Right hindlimb (tissue), 1 donor: ENCODE measurements around the gene CFAP77.
"Not testable (repeated sequence)": the region's sequence is repeated elsewhere in the genome, so short reads cannot be mapped to it uniquely, and the experiment has no call there.

Experiments
- DNase-seq: peaks from one replicate; pipeline ENCODE4 v3.0.0-alpha.2; 2018

CFAP77 gene

GRCh38 chr9:132552041-132552440 lies 142.0 kb downstream of the CFAP77 start:
- no peak for DNase-seq

GRCh38 chr9:132554755-132555154 lies 144.7 kb downstream of the CFAP77 start:
- DNase-seq: no peak

- DNase-seq: no peak
These were observed 145.5 kb downstream of the CFAP77 start for GRCh38 chr9:132555528-132555927.

DNA sequence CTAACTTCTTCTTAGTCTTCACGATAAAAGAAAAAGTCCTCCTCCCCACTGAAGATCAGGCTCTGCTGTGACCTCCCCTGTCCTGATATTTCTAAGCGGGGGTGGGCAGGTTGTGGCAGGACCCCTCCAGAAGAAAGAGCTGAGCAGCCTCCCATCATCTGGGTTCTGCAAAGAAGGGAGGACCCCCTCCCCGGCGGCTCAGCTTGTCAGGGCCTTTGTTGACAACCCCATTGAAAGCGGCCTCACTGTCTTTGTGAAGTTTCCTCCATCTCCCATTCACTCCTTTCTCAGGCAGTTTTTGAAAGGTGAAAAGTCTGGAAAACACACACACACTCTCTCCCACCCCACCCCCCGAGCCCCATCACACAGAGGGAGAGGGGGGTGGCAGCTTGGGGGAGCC lies 146.2 kb downstream of the CFAP77 start:
- no peak for DNase-seq

DNA sequence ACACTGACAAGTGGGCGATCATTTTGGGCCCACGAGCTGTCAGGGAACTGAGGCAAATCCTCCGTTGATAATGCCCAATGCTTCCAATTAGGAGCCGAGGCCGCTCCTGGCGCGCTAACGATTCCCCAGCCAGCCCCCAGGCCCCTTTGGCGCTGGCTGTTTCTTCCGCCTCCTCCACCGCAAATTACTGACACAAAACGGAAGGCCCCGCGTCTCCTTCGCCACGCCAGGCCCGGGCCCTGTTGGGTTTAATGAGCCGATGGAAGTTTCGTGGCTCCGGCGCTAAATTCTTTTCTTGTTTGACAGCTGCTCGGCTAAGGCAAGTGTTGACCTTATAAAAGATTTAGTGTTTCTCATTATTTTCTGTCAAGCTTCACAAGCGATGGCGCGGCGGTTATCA lies 146.7 kb downstream of the CFAP77 start:
- no peak for DNase-seq

DNA sequence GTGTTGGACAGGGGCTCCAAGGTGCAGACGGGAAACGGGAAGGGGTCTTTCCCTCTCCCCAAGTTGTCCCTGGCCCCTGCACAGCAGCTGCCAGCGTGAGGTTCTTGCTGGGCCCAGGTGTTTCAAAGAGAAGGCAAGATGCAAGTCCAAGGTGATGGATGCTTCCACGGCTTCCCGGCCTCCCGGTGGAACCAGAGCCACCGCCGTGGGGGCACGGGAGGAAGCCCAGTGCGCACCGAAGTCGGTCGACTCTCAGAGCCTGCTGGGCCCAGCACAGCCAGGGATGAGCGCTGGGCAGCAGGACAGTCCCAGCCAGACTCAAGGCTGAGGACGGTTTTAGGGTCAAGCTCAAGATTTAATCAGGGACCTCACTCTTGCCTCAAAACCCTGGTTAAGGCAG lies 147.1 kb downstream of the CFAP77 start:
- DNase-seq: no peak

GRCh38 chr9:132559711-132560110 lies 149.7 kb downstream of the CFAP77 start:
- DNase-seq: no peak

GRCh38 chr9:132560616-132561202 lies 150.7 kb downstream of the CFAP77 start:
- no peak for DNase-seq

GRCh38 chr9:132562306-132562573 lies 152.2 kb downstream of the CFAP77 start:
- DNase-seq: no peak

DNA sequence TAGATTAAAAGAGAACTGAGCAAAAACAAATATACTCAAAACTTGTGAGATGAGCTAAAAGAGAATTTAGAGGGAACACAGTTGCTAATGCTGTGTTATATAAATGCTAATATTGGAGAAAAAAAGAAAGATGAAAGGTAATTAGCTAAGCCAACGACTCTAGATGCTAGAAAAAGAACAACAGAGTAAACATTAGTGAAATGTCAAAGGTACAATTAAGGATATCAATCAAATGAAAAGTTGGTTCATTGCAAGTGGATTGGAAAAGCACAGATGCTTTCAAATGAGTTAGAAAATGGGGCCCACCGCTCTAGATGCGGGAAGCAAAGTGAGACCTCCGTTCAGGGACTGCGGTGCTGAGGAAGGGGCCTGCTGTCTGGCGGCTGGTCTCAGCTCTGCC lies 154.5 kb downstream of the CFAP77 start:
- no peak for DNase-seq

- DNase-seq: not testable (repeated sequence)
These were observed 158.8 kb downstream of the CFAP77 start for GRCh38 chr9:132568787-132569186.

DNA sequence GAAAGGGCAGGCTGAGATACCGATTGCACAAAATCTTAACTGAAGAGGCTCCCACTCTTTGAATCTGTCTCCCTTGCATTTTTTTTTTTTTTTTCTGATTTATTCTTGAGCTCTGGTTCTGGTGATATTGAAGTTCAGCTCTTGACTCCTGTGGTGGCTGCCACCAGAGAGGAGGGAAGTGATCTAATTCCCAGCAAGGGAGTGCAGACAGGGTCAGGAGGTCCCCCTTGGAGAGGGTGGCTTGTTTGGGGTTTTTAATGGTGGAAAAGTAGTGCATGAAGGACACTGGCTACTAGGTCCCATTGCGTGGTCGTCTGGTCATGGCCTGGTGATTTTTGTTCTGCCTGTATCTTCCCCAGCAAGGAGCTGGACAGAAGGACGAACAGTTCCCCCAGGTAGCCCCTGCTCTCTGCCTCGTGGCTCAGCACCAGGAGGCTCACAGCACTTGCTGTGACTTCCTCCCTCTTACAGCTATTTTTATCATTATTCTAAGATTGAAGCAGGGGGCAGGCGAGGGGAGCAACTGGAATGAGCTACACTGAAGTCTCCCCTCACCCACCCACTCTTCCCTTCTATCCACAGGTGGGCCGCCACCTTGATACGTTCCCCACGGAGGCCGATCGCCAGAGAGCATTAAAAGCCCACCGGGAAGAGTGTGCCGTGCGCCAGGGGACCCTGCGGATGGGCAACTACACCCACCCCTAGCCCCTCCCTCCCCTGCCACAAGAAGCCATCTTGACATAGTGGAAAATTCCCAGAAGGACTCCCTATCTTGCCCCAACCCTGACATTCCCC lies 162.0 kb downstream of the CFAP77 start:
- no peak for DNase-seq

GRCh38 chr9:132572921-132573320 lies 162.9 kb downstream of the CFAP77 start:
- no peak for DNase-seq

- DNase-seq: peak; percentile 78
These were observed 165.1 kb downstream of the CFAP77 start for GRCh38 chr9:132575005-132575609.

DNA sequence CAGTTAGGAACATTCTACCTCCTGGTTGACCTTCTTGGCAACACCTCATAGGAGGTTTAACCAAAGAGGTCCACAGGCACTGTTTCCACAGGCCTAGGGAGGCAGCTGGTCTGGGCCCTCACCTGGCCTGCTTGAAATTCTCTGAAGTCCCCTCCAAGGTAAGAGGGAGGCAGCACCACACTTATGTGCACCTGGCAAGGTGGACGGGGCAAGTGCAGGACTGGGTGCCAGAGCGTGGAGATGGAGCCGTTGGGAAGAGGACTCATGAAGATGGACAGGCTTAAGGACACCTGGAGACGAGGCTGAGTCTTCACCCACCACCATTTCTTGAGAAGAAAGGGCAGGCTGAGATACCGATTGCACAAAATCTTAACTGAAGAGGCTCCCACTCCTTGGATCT lies 165.8 kb downstream of the CFAP77 start:
- DNase-seq: no peak

DNA sequence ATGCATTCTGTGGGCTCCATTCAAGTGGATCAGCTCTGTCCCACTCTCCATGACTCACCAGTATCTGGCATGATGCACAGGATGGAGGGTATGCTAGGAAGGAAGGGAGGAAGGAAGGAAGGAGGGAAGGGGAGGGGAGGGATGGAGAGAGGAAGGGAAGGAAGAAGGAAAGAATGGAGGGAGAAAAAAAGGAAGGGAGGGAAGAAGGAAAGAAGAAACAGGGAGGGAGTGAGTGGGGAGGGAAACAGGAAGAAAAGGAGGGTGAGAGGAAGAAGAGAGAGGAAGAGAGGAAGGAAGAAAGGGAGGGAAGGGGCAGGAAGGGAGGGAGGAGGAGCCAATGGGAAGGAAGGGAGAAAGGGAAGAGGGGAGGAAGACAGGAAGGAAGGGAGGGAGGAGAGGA lies 167.1 kb downstream of the CFAP77 start:
- DNase-seq: no peak

DNA sequence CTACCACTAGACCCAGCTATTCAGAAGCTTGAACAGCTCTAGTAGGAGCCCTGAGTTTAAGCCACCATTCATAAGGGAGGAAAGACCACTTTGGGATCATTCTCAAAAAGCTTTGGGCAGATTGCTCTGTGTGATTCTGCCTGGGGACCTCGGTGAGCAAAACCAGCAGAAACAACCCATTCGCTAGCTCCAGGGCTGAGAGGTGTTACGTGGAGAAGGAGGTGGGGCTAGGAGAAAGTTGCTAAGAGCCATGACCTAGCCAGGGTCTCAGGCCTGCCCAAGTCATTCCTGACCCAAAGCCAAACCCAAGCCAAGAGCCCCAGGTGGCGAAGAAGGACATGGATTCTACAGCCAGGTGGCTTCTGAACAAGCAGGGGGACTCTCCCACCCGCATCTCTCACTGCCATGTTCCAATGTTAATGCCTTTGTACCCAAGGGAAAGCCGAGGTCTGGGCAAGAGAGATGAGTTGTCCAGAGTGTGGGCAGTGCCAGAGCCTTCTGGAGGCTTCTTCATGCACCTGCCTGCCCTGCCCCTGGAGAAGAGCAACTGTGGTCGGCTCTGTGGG lies 168.4 kb downstream of the CFAP77 start:
- no peak for DNase-seq

GRCh38 chr9:132579427-132579798 lies 169.4 kb downstream of the CFAP77 start:
- DNase-seq: no peak

GRCh38 chr9:132582276-132582785 lies 172.3 kb downstream of the CFAP77 start, which contains the start of gene BARHL1:
BARHL1 (plus strand) TSS chr9:132582606; CDS start chr9:132582798, 192 bp downstream.
- DNase-seq: no peak

DNA sequence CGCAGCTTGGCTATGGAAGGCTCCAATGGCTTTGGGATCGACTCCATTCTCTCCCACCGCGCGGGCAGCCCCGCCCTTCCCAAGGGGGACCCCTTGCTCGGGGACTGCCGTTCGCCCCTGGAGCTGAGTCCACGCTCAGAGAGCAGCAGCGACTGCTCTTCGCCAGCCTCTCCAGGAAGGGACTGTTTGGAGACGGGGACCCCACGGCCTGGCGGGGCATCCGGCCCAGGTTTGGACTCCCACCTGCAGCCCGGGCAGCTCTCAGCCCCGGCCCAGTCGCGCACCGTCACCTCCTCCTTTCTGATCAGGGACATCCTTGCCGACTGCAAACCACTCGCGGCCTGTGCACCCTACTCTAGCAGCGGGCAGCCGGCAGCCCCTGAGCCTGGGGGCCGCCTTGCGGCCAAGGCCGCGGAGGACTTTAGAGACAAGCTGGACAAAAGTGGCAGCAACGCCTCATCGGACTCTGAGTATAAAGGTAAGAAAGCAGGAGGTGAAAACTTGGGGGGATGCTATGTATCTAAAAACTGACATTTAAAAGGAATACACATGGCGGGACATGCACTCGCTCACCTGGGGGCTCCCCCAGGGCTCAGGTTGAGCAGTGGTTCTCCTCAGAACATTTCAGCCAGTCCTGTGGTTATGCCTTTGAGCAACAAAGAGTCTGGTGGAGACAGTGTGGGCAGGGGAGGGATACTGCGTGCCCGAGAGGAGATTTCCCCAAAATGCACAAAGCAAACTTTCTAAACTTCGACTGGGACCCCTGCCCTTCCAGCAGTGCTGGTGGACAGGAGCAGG lies 173.0 kb downstream of the CFAP77 start:
- DNase-seq: no peak

- no peak for DNase-seq
These were observed 173.7 kb downstream of the CFAP77 start for GRCh38 chr9:132583584-132584304.
